HCT116 (cell line): ENCODE results near the gene ERC1. TPM values are rescaled to one million over a fixed set of nuclear protein-coding genes. Genes with fewer than 3 reads are reported as not detected.

Experiments used
- ATAC-seq: fragments of 200-7000 bp; cut with Tn5 transposase; 2 replicates; pipeline ENCODE4 v1.9.1; 2020; ENCODE audit warnings: mild to moderate bottlenecking, moderate library complexity
- BruUV-seq: library from RNA; stranded (reverse); fragments of 400-500 nt; replicated peaks from 2 replicates; lab custom pipeline; 2021; lab: Mats Ljungman, UMichigan
- CTCF ChIA-PET: fragments of 300-600 bp; sonication (Branson Sonifier 250); formaldehyde crosslinking; loops from one replicate; lab custom pipeline; 2021; ENCODE audit warnings: antibody characterized with exemption; lab: Charles Lee
- POLR2A ChIA-PET: fragments of 300-600, 350-600 bp; sonication (Branson Sonifier 250); formaldehyde crosslinking; loops from one replicate; lab custom pipeline; 2021; ENCODE audit warnings: antibody characterized with exemption; lab: Charles Lee
- RAD21 ChIA-PET, 2 experiments: fragments of 300-600 bp; sonication (Branson Sonifier 250); formaldehyde crosslinking; loops; one replicate each; lab custom pipeline; 2023; ENCODE audit warnings: low total read pairs in 2 of 2; ENCODE audit not compliant: uncharacterized antibody in 2 of 2, unreplicated experiment in 2 of 2, low non-redundant PET in 1 of 2; lab: Charles Lee
- DNase-seq: peaks from one replicate; pipeline ENCODE4 v3.0.0-alpha.2; 2010; ENCODE audit warnings: low read depth, low spot score
- H2AFZ ChIP-seq: fragments of 200-600 bp; shearing (Covaris generic), sonication (generic); 2 replicates; pipeline ENCODE4 v1.6.1; 2017; ENCODE audit warnings: low read depth, mixed run types, mixed read lengths, antibody characterized with exemption, low read length; ENCODE audit not compliant: poor library complexity, severe bottlenecking
- H3K27ac ChIP-seq: 2 replicates; pipeline ENCODE4 v1.5.1; 2012; ENCODE audit warnings: low read depth, low read length
- H3K27me3 ChIP-seq: fragments of 200-600 bp; sonication (generic); 2 replicates; pipeline ENCODE4 v1.6.1; 2016; ENCODE audit warnings: mixed run types, low read length, mixed read lengths; ENCODE audit not compliant: insufficient read depth
- H3K36me3 ChIP-seq, 2 experiments: fragments of 200-500 bp in 1 of 2; fragments of 200-600 bp in 1 of 2; sonication (Bioruptor generic) in 1 of 2; sonication (generic) in 1 of 2; 2 replicates each; pipeline versions ENCODE4 v1.5.1 to v1.6.1; 2014 to 2016; ENCODE audit warnings: low read length in 2 of 2, inconsistent platforms in 1 of 2, mixed read lengths in 1 of 2, mixed run types in 1 of 2; ENCODE audit not compliant: insufficient read depth in 2 of 2, control insufficient read depth in 1 of 2
- H3K4me1 ChIP-seq, 2 experiments: fragments of 200-600 bp in 1 of 2; sonication (generic) in 1 of 2; 2 replicates each; pipeline versions ENCODE4 v1.5.1 to v1.6.1; 2012 to 2017; ENCODE audit warnings: low read length in 2 of 2, inconsistent platforms in 1 of 2, mild to moderate bottlenecking in 1 of 2, mixed read lengths in 1 of 2, mixed run types in 1 of 2, moderate library complexity in 1 of 2; ENCODE audit not compliant: insufficient read depth in 2 of 2, control insufficient read depth in 1 of 2
- H3K4me2 ChIP-seq: fragments of 200-600 bp; sonication (generic); 2 replicates; pipeline ENCODE4 v1.6.1; 2017; ENCODE audit warnings: mixed run types, low read length, mixed read lengths
- H3K4me3 ChIP-seq, 2 experiments: fragments of 200-600 bp in 1 of 2; sonication (generic) in 1 of 2; replicated peaks in 1 of 2; 2 replicates each; pipeline ENCODE4 v1.5.1; 2011 to 2016; ENCODE audit warnings: low read length in 2 of 2, control low read depth in 1 of 2, low read depth in 1 of 2, mild to moderate bottlenecking in 1 of 2, mixed read lengths in 1 of 2, mixed run types in 1 of 2
- H3K79me2 ChIP-seq: fragments of 200-600 bp; sonication (generic); 2 replicates; pipeline ENCODE4 v1.6.1; 2017; ENCODE audit warnings: mild to moderate bottlenecking, mixed run types, low read length, moderate library complexity, mixed read lengths; ENCODE audit not compliant: insufficient read depth
- H3K9ac ChIP-seq: fragments of 200-600 bp; sonication (generic); 2 replicates; pipeline ENCODE4 v1.6.1; 2016; ENCODE audit warnings: low read length, mixed read lengths
- H3K9me2 ChIP-seq: fragments of 200-600 bp; sonication (generic), shearing (Covaris generic); 2 replicates; pipeline ENCODE4 v1.6.1; 2017; ENCODE audit warnings: mixed run types, mild to moderate bottlenecking, moderate library complexity; ENCODE audit not compliant: insufficient read depth
- H3K9me3 ChIP-seq, 2 experiments: fragments of 200-500 bp in 1 of 2; fragments of 200-600 bp in 1 of 2; sonication (Bioruptor generic) in 1 of 2; sonication (generic) in 1 of 2; 2 replicates each; pipeline ENCODE4 v1.6.1; 2014 to 2017; ENCODE audit warnings: low read length in 2 of 2, mixed read lengths in 2 of 2, inconsistent platforms in 1 of 2, low read depth in 1 of 2, mild to moderate bottlenecking in 1 of 2, mixed run types in 1 of 2, moderate library complexity in 1 of 2; ENCODE audit not compliant: control insufficient read depth in 1 of 2, insufficient read depth in 1 of 2
- H4K20me1 ChIP-seq: fragments of 200-600 bp; sonication (generic), shearing (Covaris generic); 2 replicates; pipeline ENCODE4 v1.6.1; 2017; ENCODE audit warnings: mixed run types, mild to moderate bottlenecking, moderate library complexity; ENCODE audit not compliant: insufficient read depth
- CBX3 ChIP-seq: IDR thresholded peaks from 2 replicates; pipeline ENCODE4 v1.6.1; 2012; ENCODE audit warnings: low read depth
- EZH2phosphoT487 ChIP-seq: fragments of 200-600 bp; IDR thresholded peaks from 2 replicates; pipeline ENCODE4 v1.6.1; 2018; ENCODE audit warnings: antibody characterized with exemption, borderline replicate concordance
- FOSL1 ChIP-seq: IDR thresholded peaks from 2 replicates; pipeline ENCODE4 v1.6.1; 2012; ENCODE audit warnings: low read depth
- JUND ChIP-seq: IDR thresholded peaks from 2 replicates; pipeline ENCODE4 v1.6.1; 2012
- SIN3A ChIP-seq: IDR thresholded peaks from 2 replicates; pipeline ENCODE4 v1.6.1; 2012; ENCODE audit warnings: low read depth
- SP1 ChIP-seq: IDR thresholded peaks from 2 replicates; pipeline ENCODE4 v1.6.1; 2012; ENCODE audit warnings: low read depth
- ZBTB33 ChIP-seq: IDR thresholded peaks from 2 replicates; pipeline ENCODE4 v1.6.1; 2011; ENCODE audit warnings: mild to moderate bottlenecking, low read length, moderate library complexity; ENCODE audit not compliant: insufficient replicate concordance; ENCODE audit errors: extremely low read depth
- ZFX ChIP-seq: fragments of 450-650 bp; IDR thresholded peaks from 2 replicates; pipeline ENCODE4 v1.6.1; 2017
- ZNF274 ChIP-seq: fragments of 200-500 bp; sonication (Bioruptor generic); IDR thresholded peaks from 2 replicates; pipeline ENCODE4 v1.6.1; 2014; ENCODE audit warnings: mild to moderate bottlenecking, low read depth, low read length, inconsistent platforms
- intact Hi-C: fragments of 100-400 bp; cut with micrococcal nuclease; formaldehyde crosslinking; loops from 2 replicates; pipeline ENCODE4 v1.10.0; 2022
- total RNA-seq: library from RNA; stranded (reverse); gene quantifications from one replicate; pipeline ENCODE4 v1.2.1, GENCODE V29; 2021; ENCODE audit not compliant: unreplicated experiment

The ERC1 gene
- total RNA-seq, 1 experiment from 2014 or later, result 41.9 TPM

GRCh38 chr12:1291601-1292332 is 300.7 kb downstream of the ERC1 start:
- H3K9me2 ChIP-seq, result no peaks in the 10 kb centered on the region
- H3K27me3 ChIP-seq, result no peaks in the 10 kb centered on the region
- BruUV-seq, result no TSS peak
- intact Hi-C loops, result no loop called here
- no peaks in the 10 kb centered on the region for H3K9me3 ChIP-seq
- H3K36me3 ChIP-seq, result no peaks in the 10 kb centered on the region
- ChIA-PET CTCF (no interaction called here), POLR2A (no interaction called here), RAD21 (no interaction called here)
- no peaks in the 10 kb centered on the region; the same call in 1 of the 2 replicates for H4K20me1 ChIP-seq
- no peak for TF ChIP-seq JUND
- TF ChIP-seq SP1, result no peak
- TF ChIP-seq EZH2phosphoT487, result no peak
- no peak for TF ChIP-seq ZFX
- no peak for TF ChIP-seq ZNF274
- TF ChIP-seq CBX3, result no peak
- no peak for TF ChIP-seq SIN3A
- TF ChIP-seq ZBTB33, result no peak
- no peak for TF ChIP-seq FOSL1
- H3K9ac ChIP-seq, result no peak overlapping the region
- H3K27ac ChIP-seq, result no peak overlapping the region
- no peaks in the 10 kb centered on the region for H3K4me1 ChIP-seq
- H3K79me2 ChIP-seq, result no peaks in the 10 kb centered on the region
- H3K4me2 ChIP-seq, result no peak overlapping the region
- no peak overlapping the region for H3K4me3 ChIP-seq
- DNase-seq (no peak), ATAC-seq (no peak)
- H2AFZ ChIP-seq, result no peak overlapping the region
